Natural killer cell (primary cell): Measurements from ENCODE around the gene ANKH. TPM values are rescaled to one million over a fixed set of nuclear protein-coding genes. Genes with fewer than 3 reads are reported as not detected.

Experiments
- ATAC-seq, 3 donors: fragments of 150-1000 bp in 2 of 3; fragments of 200-7000 bp in 1 of 3; cut with Tn5 transposase; 1 replicate in 1 of 3; 2 replicates in 2 of 3; pipeline ENCODE4 v1.10.0; 2021; ENCODE audit warnings: mild to moderate bottlenecking in 2 of 3, moderate library complexity in 2 of 3
- DNase-seq, 2 donors: peaks; one replicate each; pipeline versions ENCODE4 v3.0.0 to v3.0.0-alpha.2; 2013 to 2021; ENCODE audit warnings: mixed read lengths in 1 of 2
- H3K27ac ChIP-seq: one replicate; pipeline ENCODE4 v1.5.1; 2013; ENCODE audit warnings: mild to moderate bottlenecking, low read length
- H3K27me3 ChIP-seq: one replicate; pipeline ENCODE4 v1.6.1; 2013; ENCODE audit warnings: low read length; ENCODE audit not compliant: control insufficient read depth, insufficient read depth
- H3K36me3 ChIP-seq: one replicate; pipeline ENCODE4 v1.6.1; 2013; ENCODE audit warnings: low read length; ENCODE audit not compliant: control insufficient read depth, insufficient read depth
- H3K4me1 ChIP-seq: one replicate; pipeline ENCODE4 v1.6.1; 2013; ENCODE audit warnings: low read length; ENCODE audit not compliant: control insufficient read depth, insufficient read depth
- H3K4me3 ChIP-seq: one replicate; pipeline ENCODE4 v1.5.1; 2013; ENCODE audit warnings: low read length
- H3K9me3 ChIP-seq: one replicate; pipeline ENCODE4 v1.6.1; 2013; ENCODE audit warnings: low read length; ENCODE audit not compliant: control insufficient read depth, insufficient read depth
- H3K27ac Mint-ChIP-seq, 2 donors: one replicate each; pipeline ENCODE4 v1.8.0; 2022; ENCODE audit warnings: mild to moderate bottlenecking in 2 of 2, mixed read lengths in 2 of 2, moderate library complexity in 1 of 2
- H3K27me3 Mint-ChIP-seq, 2 donors: one replicate each; pipeline ENCODE4 v1.8.0; 2022; ENCODE audit warnings: low read depth in 2 of 2, mixed read lengths in 2 of 2
- H3K36me3 Mint-ChIP-seq: one replicate; pipeline ENCODE4 v1.8.0; 2022; ENCODE audit warnings: mixed read lengths
- H3K4me1 Mint-ChIP-seq, 2 donors: one replicate each; pipeline ENCODE4 v1.8.0; 2022; ENCODE audit warnings: mixed read lengths in 2 of 2
- H3K4me3 Mint-ChIP-seq: one replicate; pipeline ENCODE4 v1.8.0; 2022; ENCODE audit warnings: mild to moderate bottlenecking, moderate library complexity, mixed read lengths
- H3K9me3 Mint-ChIP-seq, 2 donors: one replicate each; pipeline ENCODE4 v1.8.0; 2022; ENCODE audit warnings: mixed read lengths in 2 of 2
- CTCF ChIP-seq: fragments of 200-600 bp; IDR thresholded peaks from one replicate; pipeline ENCODE4 v1.8.0; 2022; ENCODE audit warnings: antibody characterized with exemption
- WGBS: methylation state at CpG from one replicate; pipeline ENCODE4 v1.1.7; 2013; ENCODE audit warnings: missing lambda C conversion rate; ENCODE audit not compliant: insufficient coverage; 5-methylcytosine and 5-hydroxymethylcytosine counted together
- intact Hi-C: fragments of 100-400 bp; cut with micrococcal nuclease; formaldehyde crosslinking; loops from one replicate; pipeline ENCODE4 v1.14.2; 2022
- total RNA-seq, 4 donors: library from RNA; stranded (reverse); fragments of 120-200 nt in 1 of 4; gene quantifications; one replicate each; pipeline versions ENCODE4 v1.2.3 to v1.2.4, GENCODE V29; 2013 to 2022

The ANKH gene
- total RNA-seq, 3 donors from 2014 or later (not counting 1 experiment from before 2014, with no cell fraction given) = 52.9 to 78.0 (median 63.8) TPM

GRCh38 chr5:14775857-14776256, 95.7 kb downstream of the ANKH start:
- H3K4me1 ChIP-seq = no peaks in the 10 kb centered on the region
- ATAC-seq = no peak
- no peak for TF ChIP-seq CTCF
- H3K27me3 ChIP-seq = no peaks in the 10 kb centered on the region
- Mint-ChIP-seq H3K27ac (no peak overlapping the region), H3K9me3 (no peaks in the 10 kb centered on the region), H3K27me3 (no peaks in the 10 kb centered on the region), H3K36me3 (peaks cover 5% of the 10 kb centered on the region), H3K4me3 (no peak overlapping the region), H3K4me1 (peaks cover 21 to 35% of the 10 kb centered on the region in 2 donors)
- H3K9me3 ChIP-seq = no peaks in the 10 kb centered on the region
- DNase-seq = no peak
- 93% methylated on average over 7 of the region's 7 CpGs for WGBS
- H3K4me3 ChIP-seq = no peak overlapping the region
- H3K36me3 ChIP-seq = no peaks in the 10 kb centered on the region
- intact Hi-C loops = no loop called here
- H3K27ac ChIP-seq = no peak overlapping the region

DNA sequence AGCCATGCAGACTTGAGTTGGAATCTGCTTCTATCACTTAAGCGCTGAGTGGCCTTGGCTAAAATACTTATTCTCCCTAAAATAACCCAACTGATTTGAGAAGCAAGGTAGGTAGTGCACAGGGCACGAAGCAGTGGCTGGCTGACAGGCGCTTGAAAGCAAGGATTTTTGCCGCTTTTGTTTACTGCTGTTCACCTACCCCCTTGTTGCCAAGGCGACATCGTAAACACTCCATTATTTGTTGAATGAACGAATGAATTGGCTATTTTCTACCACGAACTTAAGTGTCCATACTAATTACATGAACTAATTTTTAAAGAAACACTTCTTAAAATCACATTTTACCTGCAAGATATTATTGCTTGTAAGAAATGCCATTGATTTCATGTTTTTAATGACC, 98.0 kb downstream of the ANKH start:
- H3K27me3 ChIP-seq = no peaks in the 10 kb centered on the region
- no peaks in the 10 kb centered on the region for H3K36me3 Mint-ChIP-seq
- no peak overlapping the region for H3K27ac Mint-ChIP-seq
- TF ChIP-seq CTCF = no peak
- H3K27me3 Mint-ChIP-seq = no peaks in the 10 kb centered on the region
- WGBS = 98% methylated on average over 8 of the region's 8 CpGs
- H3K27ac ChIP-seq = no peak overlapping the region
- H3K4me1 ChIP-seq = no peaks in the 10 kb centered on the region
- no peaks in the 10 kb centered on the region for H3K36me3 ChIP-seq
- no peak overlapping the region for H3K4me3 Mint-ChIP-seq
- DNase-seq (no peak), ATAC-seq (no peak)
- H3K9me3 ChIP-seq = no peaks in the 10 kb centered on the region
- no peaks in the 10 kb centered on the region for H3K9me3 Mint-ChIP-seq
- no peak overlapping the region for H3K4me3 ChIP-seq
- peaks cover 7 to 20% of the 10 kb centered on the region in 2 donors for H3K4me1 Mint-ChIP-seq
- intact Hi-C loops = no loop called here

- H3K4me1 Mint-ChIP-seq = peaks cover 10 to 27% of the 10 kb centered on the region in 2 donors
- no peaks in the 10 kb centered on the region for H3K9me3 ChIP-seq
- no peak for TF ChIP-seq CTCF
- H3K4me3 Mint-ChIP-seq = no peak overlapping the region
- no peak for ATAC-seq
- no peak for DNase-seq
- H3K36me3 ChIP-seq = no peaks in the 10 kb centered on the region
- no peak overlapping the region for H3K27ac ChIP-seq
- no peaks in the 10 kb centered on the region for H3K27me3 ChIP-seq
- no peaks in the 10 kb centered on the region for H3K36me3 Mint-ChIP-seq
- intact Hi-C loops = no loop called here
- H3K9me3 Mint-ChIP-seq = no peaks in the 10 kb centered on the region
- H3K4me3 ChIP-seq = no peak overlapping the region
- no peaks in the 10 kb centered on the region for H3K27me3 Mint-ChIP-seq
- no peaks in the 10 kb centered on the region for H3K4me1 ChIP-seq
- no peak overlapping the region for H3K27ac Mint-ChIP-seq
- 100% methylated on average over 2 of the region's 3 CpGs for WGBS
Measured at GRCh38 chr5:14771972-14772371, 99.6 kb downstream of the ANKH start.

DNA sequence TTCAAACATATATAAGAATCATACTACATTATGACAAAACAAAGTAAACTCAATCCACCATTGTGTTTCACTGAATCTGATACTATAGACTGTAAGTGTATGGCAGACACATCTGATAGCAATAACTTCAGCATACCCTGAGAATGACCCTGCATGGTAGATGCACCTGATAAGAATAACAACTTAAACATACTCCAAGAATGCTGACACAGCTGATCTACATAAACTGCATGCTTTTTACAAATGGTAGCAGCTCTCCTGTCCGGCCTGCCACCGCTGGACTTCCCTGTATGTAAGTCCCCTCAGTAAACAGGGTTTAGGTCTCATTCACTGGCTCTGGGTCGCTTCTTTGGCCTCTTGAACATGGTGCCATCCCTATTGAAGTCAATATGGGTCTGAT, 100.4 kb downstream of the ANKH start:
- H3K4me3 Mint-ChIP-seq = no peak overlapping the region
- Histone ChIP-seq H3K27me3 (no peaks in the 10 kb centered on the region), H3K9me3 (no peaks in the 10 kb centered on the region), H3K4me3 (no peak overlapping the region), H3K27ac (no peak overlapping the region), H3K36me3 (no peaks in the 10 kb centered on the region), H3K4me1 (no peaks in the 10 kb centered on the region)
- no peaks in the 10 kb centered on the region for H3K36me3 Mint-ChIP-seq
- H3K27me3 Mint-ChIP-seq = no peaks in the 10 kb centered on the region
- peaks cover 17 to 28% of the 10 kb centered on the region in 2 donors for H3K4me1 Mint-ChIP-seq
- H3K9me3 Mint-ChIP-seq = no peaks in the 10 kb centered on the region
- no peak for DNase-seq
- WGBS = 92% methylated on average over 3 of the region's 3 CpGs
- no peak overlapping the region for H3K27ac Mint-ChIP-seq
- no peak for TF ChIP-seq CTCF
- ATAC-seq = no peak
- intact Hi-C loops = no loop called here
